ENCODE results near the gene LINC01488.

The LINC01488 gene

DNA sequence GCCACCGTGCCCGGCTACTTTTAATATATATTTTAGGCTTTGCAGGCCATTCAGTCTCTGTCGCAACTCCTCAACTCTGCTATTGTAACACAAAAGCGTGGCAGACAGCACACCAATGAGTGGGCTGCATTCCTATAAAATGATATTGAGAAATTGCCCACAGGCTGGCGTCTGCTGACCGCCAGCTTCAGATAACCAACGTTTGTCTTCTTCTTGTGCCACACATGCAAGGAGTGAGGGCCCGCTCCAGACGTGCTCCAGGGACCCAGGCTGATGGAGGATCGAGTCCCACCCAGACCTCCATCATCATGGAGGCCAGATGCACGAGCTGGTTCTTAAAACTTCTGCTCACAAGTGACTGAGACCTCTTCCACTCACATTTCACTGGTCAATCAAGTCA, 35.4 kb upstream of the LINC01488 start:
- DNase-seq (ENCODE audit: low read depth) = no peak

DNA sequence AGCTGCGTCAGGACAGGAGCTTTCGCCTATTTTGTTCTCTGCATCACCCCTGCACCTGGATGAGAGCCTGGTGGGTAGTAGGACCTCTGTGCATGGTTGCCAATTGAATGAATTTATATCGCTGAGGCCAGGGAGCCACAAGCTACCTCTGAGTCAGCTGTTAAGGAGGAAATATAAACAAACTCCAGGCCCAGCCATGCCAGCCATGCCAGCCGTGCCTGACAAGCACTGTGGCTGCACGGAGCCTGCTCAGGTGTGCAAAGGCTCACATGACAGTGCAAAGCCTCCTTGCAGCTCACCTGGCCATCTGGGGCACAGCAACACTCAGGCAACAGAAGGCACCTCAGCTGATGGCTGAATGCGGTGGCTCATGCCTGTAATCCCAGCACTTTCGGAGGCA, 33.7 kb upstream of the LINC01488 start:
- DNase-seq (ENCODE audit: low read depth) = no peak

DNA sequence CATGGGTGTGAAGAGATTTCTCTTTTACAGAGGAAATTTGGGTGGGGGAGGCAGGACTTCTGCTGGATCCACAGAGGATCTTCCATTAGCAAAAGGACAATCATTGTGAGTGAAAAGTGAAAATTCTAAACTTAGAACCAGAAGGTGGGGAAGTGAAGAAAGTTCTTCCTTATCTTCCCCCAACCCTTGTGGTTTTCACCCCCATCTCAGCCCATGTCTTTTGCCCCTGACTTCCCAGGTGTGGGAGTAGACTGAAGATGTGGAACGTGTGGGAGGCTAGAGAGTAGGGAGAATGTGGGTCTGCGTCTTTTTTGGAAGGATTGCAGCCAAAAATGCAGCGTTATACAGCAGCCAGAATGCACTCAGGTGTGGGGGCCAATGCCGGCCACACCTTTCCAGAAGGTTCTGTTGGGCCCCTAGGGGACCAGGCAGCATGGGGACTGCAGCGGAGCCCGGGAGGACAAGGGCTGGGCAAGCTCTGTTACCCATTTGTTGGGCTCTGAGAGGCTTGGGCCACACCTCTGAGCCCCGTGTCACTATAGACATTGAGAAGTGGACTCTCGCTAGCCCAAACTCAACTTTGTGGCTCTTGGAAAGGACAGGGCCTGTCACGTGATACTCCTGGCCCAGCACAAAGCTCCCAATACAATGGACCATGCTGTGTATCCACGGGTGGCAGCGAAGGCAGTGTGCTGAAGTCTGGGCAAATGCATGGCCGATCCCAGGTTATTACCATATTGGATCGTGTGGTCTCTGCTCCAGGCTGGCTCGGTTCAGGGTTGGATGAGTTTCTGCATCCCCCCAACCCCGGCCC, 32.8 kb upstream of the LINC01488 start:
- DNase-seq (ENCODE audit: low read depth) = no peak

DNA sequence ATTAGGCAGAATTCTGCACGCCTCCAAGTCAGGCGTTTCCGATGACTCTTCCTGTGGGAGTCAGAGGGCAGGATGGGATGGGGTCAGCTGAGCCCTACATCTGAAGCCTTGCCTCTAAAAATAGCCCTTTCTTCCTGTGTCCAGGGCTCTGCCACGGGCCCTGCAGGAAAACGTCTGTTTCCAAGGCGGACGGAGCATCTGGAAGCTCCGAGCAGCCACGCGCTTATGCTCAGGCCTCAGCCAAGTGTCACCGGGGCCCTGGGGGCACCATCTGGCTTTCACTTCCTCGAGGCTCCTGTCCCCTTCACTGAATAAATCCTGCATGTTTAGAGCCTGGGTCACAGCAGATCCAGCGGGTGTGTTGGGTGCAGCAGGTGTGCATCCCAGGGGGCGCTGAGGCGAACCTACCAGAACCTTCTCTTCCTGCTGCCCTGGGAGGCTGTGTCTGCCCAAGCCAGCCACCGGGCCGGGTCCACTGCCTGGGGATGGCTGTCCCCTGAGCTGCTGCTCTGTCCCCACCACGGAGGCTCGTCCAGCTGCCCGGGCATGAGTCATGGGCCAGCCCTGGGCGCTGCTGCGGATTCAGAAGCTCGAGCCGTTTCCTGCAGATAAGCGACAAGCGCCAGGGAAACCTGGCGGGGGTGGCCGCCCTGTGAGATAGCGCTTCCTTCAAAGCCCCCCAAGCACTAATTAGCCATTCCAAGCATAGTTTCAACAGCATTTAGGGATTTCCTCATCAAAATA, 32.0 kb upstream of the LINC01488 start:
- no peak for DNase-seq (ENCODE audit: low read depth)

DNA sequence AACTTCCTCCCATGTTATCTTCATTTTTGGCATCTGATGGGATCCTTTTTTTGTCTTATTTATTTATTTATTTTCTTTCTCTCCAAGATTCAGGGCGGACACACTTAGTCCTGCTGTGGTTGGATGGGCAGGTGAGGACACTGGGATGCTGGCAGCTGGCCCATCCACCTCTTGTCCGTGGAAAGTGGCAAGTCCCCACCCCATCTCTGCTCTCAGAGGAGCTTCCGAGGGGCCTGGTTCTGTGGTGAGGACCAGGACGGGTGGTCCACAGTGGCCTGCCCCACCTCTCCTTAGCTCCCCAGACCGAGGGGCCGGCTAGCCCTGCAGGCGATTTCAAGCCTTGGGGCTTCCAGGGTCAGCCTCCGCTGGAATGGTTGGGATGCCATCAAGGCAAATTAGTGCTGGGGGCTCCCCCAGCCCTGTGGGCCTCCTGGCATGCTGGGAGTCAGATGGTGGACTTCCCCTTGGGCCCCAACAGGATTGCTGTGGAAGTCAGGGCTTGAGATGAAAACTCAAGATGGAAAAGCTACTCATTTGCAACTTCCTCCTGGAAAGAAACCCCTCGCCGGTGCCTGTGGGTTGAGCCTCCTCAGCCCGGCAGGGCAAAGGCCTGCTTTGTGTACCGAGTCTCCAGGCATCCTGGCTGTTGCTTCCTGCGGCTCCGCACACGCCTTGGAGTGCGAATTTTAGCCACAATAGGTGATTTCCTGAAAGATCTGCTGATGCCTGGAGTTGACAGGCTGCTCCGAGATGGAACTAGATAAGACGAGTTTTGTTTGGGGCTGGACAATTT, 31.2 kb upstream of the LINC01488 start:
- DNase-seq (ENCODE audit: low read depth) = no peak

DNA sequence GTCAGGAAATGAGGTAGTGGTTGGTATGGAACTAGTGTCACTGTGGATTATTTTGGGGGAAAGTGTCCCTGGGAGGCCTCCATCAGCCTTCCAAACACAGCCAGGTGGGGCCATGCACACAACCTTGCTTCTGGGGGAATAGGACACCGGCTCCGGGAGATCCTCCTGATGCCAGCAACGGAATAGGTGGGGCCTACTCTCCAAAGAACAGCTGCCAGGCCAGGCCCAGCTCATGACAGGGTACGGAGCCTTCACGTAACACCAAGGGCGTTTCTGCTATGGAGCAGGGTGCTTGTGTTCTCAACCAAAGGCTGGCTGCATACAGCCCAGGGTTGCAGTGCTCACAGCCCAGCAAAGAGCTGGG, 30.6 kb upstream of the LINC01488 start:
- no peak for DNase-seq (ENCODE audit: low read depth)

DNA sequence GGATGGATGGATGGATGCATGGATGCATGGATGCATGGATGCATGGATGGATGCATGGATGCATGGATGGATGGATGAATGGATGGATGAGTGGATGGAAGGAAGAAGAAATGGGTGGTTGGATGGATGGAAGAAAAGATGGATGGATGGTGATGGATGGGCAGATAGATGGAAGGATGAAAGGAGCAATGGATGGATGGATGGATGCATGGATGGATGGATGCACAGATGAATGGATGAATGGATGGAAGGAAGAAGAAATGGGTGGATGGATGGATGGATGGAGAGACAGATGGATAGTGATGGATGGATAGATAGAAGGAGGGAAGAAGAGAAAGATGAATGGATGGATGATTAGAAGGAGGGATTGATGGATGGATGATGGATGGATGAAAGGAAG, 30.2 kb upstream of the LINC01488 start:
- no peak for DNase-seq (ENCODE audit: low read depth)

DNA sequence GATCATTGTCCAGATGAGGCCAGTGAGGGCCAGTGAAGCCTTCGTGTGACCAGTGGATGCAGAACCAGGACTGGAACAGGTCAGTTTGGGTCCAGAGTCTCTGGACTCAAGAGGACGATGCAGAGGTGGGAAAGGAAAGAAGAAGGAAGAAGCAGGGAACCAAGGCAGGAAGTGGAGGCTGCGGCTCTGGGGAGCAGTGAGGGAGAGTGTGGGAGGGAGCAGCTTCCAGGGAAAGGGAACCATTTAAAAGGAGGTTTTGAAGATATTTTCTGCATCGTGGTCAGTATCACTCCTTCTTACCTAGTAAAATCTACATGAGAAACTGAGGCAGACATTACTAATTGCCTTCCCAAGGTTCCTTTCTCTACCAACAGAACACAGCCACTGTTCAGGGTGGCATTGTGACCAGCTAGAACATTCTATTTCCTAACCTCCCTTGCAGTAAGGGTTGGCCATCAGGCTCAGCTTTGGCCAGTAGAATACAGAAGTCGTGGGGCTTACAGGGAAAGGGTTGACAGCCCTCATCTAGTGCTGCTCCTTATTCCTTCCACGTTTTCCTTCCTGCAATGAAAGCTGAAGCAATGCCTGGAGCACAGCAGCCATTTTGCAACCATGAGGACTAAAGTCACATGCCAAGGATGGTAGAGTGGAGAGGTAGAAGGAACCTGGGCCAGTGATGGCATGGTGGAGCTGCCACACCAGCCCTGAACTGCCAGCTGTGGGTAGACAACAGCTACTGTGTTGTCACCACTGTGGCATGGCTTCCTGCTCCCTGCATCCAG, 29.1 kb upstream of the LINC01488 start:
- DNase-seq (ENCODE audit: low read depth) = no peak

DNA sequence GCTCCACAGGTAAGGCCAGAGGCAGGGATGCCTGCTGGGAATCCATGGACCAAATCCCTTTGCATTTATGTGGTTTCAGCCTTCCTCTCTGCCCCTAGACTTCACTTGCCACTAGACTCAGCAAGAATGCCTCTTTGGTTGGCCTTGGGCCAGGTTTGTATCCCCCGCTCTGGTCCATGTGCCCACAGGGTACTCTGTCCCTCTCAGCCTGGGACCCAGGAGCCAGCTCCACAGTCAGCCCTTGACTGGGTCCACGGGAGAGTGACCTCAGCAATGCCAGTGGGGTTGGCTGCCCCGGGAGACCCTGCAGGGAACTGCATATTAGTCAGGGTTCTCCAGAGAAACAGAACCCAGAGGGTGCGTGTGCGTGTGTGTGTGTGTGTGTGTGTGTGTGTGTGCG, 28.3 kb upstream of the LINC01488 start:
- DNase-seq (ENCODE audit: low read depth) = no peak

DNA sequence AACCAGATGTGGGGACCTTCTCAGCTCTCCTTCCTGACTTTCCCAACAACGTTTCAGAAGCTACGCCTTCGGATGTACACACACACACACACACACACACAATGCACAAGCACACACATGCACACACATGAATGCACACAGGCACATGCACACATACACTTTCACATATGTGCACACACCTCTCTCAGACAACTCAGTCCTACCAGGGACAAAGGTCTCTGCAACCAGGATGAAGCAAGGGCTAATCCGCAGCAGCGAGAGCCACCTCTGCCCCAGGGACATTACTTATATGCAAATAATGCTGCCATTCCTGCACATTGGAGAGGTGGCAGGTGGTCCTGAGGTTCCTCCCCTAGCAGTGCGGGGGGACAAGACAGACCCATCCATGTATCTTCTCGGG, 27.4 kb upstream of the LINC01488 start:
- no peak for DNase-seq (ENCODE audit: low read depth)

DNA sequence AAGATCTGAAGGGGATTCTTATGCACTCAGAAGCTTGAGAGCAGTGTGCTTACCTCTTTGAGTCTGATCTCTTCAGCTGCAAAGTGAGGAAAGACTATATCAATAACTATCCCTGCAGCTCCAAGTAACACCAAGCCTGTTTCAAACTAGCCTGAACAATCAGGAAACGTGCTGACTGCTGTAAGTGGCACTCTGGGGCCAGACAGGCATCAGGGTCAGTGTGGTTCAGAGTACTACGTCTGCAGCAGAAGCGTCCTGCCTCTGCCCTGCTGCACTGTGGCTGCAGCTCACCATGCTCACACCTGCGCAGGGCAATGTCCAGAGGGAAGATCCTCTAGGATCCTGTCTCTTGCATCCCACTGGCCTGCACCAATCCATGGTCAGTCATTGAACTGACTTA, 25.5 kb upstream of the LINC01488 start:
- no peak for DNase-seq (ENCODE audit: low read depth)

DNA sequence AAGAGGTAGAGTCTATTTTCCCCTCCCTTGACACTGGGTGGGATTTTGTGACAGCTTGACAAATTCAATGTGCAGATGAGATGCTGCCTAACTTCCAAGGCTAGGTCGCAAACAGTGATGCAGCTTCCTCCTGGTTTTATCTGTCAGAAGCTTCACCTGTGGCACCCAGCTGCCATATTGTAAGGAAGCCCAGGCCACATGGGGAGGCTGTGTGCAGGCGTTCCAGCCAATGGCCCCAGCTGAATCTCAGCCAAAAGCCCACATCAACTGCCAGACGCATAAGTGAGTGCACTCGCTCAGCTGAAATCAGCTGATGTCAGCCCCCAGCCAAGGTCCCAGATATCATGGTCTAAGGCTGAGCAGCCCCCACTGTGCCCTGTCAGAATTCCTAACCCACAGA, 24.8 kb upstream of the LINC01488 start:
- DNase-seq (ENCODE audit: low read depth) = no peak

DNA sequence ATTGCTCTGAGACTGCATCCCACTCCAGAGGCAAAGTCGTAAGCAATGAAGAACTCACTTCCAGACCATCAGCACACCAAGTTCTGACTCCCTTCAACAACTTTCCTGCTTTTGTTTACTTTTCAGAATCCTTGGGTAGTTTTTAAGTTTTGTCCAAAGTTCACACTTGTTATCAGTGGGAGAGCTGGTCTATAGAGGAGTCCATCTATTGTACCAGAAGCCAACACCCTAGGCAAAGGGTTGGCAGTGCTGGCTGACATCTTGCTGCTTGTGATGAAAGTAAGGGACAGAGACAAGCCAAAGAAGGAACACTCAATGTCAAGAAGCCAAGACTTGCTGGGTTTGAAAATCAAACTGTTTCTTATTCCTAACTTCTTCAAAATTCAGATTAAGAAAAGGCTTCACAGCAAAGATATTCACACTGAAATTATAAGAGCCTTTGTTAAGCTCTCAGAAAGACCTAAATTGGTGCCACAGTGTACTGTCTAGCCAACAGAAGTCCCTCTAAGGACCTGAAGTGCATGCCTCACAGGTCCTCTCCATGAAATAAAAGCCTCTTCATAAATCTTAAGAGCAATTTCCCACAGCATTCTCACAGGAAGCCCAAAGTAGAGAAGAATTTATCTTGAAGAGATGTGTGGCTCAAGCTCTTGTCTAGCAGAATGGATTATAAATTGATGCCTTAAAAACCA, 21.5 kb upstream of the LINC01488 start:
- DNase-seq (ENCODE audit: low read depth) = no peak

DNA sequence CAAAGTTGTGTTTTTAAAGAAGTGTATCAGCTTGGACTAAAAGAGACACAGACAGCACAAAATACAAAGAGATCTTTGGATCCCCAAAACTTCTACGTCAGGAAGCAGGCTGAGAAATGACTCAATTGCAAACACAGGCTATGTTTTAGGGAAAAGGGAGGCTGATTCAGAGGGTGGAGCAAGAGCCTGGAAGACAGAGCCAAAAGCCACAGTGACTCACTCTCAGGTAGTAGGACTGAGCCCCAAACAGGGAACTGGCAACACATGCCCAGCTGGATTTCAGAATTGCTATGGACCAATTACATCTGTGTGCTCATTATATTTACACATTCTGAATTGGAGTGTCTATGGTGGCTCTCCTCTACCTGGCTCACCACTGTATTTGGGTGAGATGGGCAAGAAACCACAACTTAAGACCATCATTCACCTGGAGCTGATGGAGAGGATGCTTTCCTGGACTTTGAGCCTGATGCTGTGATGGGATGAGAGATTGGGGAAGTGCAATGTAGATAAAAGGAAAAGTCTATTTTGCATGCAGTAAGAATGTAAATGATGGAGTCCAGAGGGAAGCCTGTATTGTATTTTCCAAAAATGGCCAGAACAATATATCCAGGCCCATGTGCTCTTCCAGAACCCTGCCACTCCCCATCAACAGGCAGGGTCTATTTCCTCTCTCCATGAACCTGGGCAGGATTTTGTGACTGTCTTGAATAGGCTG, 20.8 kb upstream of the LINC01488 start:
- DNase-seq (ENCODE audit: low read depth) = no peak

DNA sequence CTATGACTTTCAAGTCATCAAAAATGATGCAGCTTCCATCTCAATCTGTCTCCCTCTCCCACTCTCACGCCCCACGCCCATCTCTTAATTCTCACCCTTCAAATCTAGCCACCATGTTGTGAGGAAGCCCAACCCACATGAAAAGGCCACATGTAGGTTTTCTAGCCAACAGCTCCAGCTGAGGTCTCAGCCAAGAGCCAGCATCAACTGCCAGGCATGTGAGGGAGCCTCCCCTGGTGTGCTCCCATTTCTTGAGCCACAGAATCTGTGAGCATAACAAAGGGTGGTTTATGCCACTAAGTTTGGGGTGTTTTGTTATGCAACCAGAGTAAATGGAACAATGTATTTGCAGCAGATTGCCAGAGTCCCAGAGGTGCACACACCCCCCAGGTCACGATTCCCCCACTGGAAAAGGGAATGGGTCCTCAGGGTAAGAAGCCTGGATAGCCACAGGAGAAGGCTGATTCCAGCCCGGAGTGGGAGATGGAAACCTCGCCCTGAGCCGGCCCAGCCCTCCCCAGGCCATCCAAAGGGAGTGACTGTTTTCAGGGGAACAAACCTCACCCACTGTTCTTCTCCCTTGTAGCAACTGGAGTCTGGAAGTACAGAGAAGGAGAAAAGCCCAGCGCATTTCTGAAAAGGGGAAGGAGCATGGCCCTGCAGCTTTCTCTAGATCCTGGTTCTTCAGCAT, 20.0 kb upstream of the LINC01488 start:
- no peak for DNase-seq (ENCODE audit: low read depth)

DNA sequence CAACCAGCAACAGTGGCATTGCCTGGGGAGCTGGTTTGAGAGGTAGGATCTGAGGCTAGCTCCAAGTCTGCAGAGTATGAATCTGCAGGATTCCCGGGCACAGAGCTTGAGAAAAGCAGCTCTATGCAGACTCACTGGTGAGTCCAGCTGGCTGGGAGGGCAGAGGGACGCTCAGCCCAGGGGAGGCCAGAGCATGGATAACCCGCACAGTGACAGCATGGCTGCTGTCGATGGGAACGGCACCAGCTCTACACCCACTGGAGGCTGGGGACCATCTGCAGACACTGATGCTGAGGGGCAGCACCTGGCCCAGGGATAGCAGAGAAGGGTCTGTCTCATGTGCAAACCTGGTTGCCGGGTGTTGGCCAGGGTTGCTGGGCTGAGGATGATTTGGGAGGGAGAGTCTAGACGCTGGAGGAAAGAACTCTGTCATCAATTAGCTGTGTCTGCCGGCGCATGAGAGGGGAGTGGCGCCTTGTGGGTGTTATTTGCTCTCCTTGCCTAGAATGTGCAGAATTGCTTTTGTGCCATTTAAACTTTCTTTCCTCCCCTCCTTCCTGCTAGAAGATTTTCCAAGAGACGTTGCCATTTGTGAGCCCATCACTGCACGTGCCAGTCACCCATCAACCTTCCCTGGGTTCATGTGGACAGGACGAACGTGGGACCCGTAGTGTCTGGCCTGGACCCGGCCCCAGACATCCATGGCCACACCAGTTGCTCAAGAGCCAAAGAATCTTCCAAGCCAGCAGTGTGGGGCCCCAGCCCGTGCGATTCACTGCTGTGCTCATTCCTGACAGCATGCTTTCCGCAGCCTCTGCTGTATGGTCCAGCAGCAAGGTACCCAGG, 19.1 kb upstream of the LINC01488 start:
- no peak for DNase-seq (ENCODE audit: low read depth)

DNA sequence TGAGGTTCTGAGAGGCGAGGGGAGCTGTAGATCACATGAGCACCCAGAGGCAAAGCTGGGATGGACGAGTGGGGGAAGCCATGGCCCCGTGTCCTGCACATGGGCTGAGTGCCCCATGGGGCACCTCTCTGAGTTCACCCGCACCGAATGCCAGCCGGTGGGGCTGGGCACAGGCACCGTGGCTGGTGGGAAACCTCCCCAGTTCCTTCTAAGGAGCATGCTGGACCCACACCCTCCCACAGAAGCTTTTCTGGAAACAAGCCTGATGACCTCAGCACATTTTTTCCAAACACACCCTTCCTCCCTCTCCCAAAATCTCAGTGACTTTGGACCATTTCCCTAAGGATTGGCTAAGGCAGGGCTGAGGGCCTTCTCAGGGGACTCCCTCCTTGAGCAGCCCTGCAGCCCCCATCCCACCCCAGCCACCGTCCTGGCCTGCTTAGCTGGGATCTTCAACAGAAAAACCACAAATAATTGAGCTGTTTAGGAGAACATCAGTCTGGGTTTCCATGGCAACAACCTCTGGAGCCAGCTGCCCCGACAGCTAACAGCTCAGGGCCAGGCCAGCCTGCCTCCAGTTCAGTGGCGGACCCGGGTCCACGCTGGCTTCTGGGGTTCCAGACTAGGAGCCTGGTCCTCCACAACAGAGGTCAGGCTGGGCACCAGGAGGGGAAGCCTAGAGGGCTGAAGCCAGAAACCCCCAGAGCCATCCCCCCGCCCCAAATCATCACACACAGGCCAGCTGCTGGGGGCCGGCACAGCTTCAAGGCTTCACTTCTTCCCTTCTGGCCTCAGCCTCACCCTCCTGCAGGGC, 18.1 kb upstream of the LINC01488 start:
- no peak for DNase-seq (ENCODE audit: low read depth)
